HG03575 (cell line): ENCODE data around the gene MEI4.
"Not testable (repeated sequence)": the region's sequence is repeated elsewhere in the genome, so short reads cannot be mapped to it uniquely, and the experiment has no call there.

Source experiments
- ATAC-seq: cut with Tn5 transposase; IDR thresholded peaks from one replicate; pipeline ENCODE4 v1.9.1; 2021; ENCODE audit not compliant: unreplicated experiment, insufficient number of reproducible peaks, low FRiP score; ENCODE audit errors: extremely low read depth

Gene MEI4

GRCh38 chr6:77666846-77667245 lies 14.0 kb downstream of the MEI4 start:
- no peak for ATAC-seq

GRCh38 chr6:77669913-77670312 lies 17.1 kb downstream of the MEI4 start:
- no peak for ATAC-seq

- ATAC-seq: no peak
These were observed 21.4 kb downstream of the MEI4 start for GRCh38 chr6:77674211-77674610.

GRCh38 chr6:77678048-77678447 lies 25.2 kb downstream of the MEI4 start:
- no peak for ATAC-seq

- ATAC-seq: no peak
These were observed 30.7 kb downstream of the MEI4 start for GRCh38 chr6:77683515-77683914.

GRCh38 chr6:77686931-77687330 lies 34.1 kb downstream of the MEI4 start:
- ATAC-seq: no peak

GRCh38 chr6:77688649-77689048 lies 35.8 kb downstream of the MEI4 start:
- ATAC-seq: no peak

GRCh38 chr6:77700095-77700494 lies 47.3 kb downstream of the MEI4 start:
- ATAC-seq: not testable (repeated sequence)

- ATAC-seq: no peak
These were observed 54.8 kb downstream of the MEI4 start for GRCh38 chr6:77707603-77708002.

- ATAC-seq: no peak
These were observed 62.7 kb downstream of the MEI4 start for GRCh38 chr6:77715588-77715987.

GRCh38 chr6:77716311-77716710 lies 63.5 kb downstream of the MEI4 start:
- ATAC-seq: no peak

- not testable (repeated sequence) for ATAC-seq
These were observed 83.2 kb downstream of the MEI4 start for GRCh38 chr6:77736010-77736409.

GRCh38 chr6:77740380-77740779 lies 87.5 kb downstream of the MEI4 start:
- no peak for ATAC-seq

- ATAC-seq: not testable (repeated sequence)
These were observed 99.3 kb downstream of the MEI4 start for GRCh38 chr6:77752156-77752555.

GRCh38 chr6:77762386-77762785 lies 109.5 kb downstream of the MEI4 start:
- ATAC-seq: no peak

GRCh38 chr6:77763124-77763523 lies 110.3 kb downstream of the MEI4 start:
- no peak for ATAC-seq

GRCh38 chr6:77764364-77764763 lies 111.5 kb downstream of the MEI4 start:
- no peak for ATAC-seq

GRCh38 chr6:77773157-77773822 lies 120.5 kb downstream of the MEI4 start:
- ATAC-seq: no peak

GRCh38 chr6:77774457-77774856 lies 121.6 kb downstream of the MEI4 start:
- ATAC-seq: no peak

- ATAC-seq: no peak
These were observed 123.6 kb downstream of the MEI4 start for GRCh38 chr6:77776441-77776840.

GRCh38 chr6:77778527-77778926 lies 125.7 kb downstream of the MEI4 start:
- ATAC-seq: no peak
